NCI-H526 treated with DMSO at 0.1 percent for 48 hours (cell line): ENCODE data around the gene GIMAP2.

ENCODE experiments used
- DNase-seq: peaks from one replicate; lab custom pipeline; 2025; lab: John Stamatoyannopoulos, UW

The GIMAP2 gene

GRCh38 chr7:150733482-150734095 lies 48.1 kb downstream of the GIMAP2 start:
- DNase-seq, result no peak

- DNase-seq, result no peak
Observed at GRCh38 chr7:150734254-150734653, 48.7 kb downstream of the GIMAP2 start.

DNA sequence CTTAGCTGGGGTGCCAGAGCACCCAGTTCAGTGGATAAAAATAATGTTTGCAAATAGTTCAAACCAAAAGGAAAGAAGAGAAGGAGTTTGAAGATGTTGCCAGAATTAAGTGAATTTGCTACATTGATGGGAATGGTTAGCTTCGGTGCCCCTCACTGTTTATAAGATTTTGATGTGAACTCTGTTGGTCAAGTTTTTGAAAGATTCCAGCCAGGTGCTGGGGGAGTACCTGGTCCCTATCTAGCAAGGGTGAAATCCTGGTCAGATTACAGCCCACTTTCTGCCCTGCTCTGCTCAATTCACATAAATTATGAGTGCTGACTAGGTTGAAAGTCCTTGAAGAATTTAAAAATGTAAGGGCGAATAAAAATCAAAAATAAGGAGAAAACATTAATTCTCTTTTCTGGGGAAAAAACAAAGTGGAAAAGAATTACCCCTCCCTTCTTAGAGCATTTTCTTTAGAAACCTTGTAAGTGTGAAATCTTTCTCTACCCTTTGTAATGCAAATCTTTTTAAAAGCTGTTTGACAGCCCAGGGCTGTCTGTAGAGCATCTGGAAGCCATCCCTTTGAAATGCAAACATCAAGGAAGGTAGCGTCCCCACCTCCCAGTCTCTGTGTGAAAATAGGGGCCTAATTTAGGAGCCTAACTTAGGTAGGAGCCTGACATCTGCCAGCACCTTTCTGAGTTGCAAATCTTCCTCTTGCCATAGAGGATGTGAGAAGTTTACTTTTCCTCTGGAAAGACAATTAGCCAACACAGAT lies 50.3 kb downstream of the GIMAP2 start:
- DNase-seq, result no peak

DNA sequence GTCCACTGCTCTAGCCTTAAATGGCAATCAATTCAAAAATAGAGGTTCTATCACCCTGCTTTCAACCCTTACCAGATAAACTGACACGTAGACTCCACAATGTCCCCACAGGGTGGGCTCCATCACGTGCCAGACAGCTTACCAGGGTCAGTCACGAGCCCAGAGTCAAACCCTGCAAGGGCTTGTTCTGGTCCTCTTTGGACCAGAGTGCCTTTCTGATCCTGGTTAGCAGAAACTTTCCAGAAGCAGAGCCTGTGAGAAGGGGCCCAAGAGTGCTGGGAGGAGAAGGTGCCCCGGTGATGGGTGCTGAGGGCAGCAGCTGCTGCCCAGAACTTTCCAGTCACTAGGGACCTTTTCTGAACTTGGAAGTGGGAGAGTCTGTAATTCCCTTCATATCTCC lies 51.4 kb downstream of the GIMAP2 start:
- DNase-seq, result no peak

GRCh38 chr7:150737265-150738055 lies 52.0 kb downstream of the GIMAP2 start, which contains the start of gene GIMAP5:
Gene GIMAP5 (plus strand): TSS chr7:150737418. CDS start chr7:150740885, 3,467 bp downstream.
- no peak for DNase-seq

GRCh38 chr7:150738092-150738491 lies 52.6 kb downstream of the GIMAP2 start:
- no peak for DNase-seq

GRCh38 chr7:150738591-150739001 lies 53.1 kb downstream of the GIMAP2 start:
- no peak for DNase-seq

GRCh38 chr7:150739033-150739432 lies 53.5 kb downstream of the GIMAP2 start:
- no peak for DNase-seq

- DNase-seq, result no peak
Observed at GRCh38 chr7:150740053-150740452, 54.5 kb downstream of the GIMAP2 start.

- no peak for DNase-seq
Observed at GRCh38 chr7:150742286-150742968, 56.9 kb downstream of the GIMAP2 start.
